ENCODE data around the gene LRRC18. TPM values are rescaled to one million over a fixed set of nuclear protein-coding genes. Genes with fewer than 3 reads are reported as not detected.

Gene LRRC18
- total RNA-seq, 1 experiment from 2014 or later: not detected

DNA sequence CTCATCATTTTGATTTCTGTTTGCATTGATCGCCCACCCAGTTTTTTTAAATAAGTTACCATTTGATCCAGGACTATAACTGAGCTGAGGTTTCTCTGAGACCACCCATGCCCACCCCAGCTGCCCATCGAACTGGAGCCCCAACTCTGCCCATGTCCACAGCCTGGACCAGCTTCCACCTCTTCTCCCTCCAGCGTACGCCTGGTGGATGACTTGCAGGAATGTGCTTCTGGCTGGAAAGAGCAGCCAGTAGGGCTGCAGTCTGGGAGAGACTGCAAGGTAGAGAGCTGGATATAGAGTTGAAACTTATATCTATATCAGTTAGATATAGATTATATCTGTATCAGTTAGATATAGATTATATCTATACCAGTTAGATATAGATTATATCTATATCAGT lies 25.8 kb upstream of the LRRC18 start:
- DNase-seq (ENCODE audit: unreplicated experiment): no peak
- H3K36me3 Mint-ChIP-seq (ENCODE audit: insufficient read depth, unreplicated experiment): no peaks in the 10 kb centered on the region
- no TSS peak for BruUV-seq (replicated peaks)
- POLR2A ChIA-PET: interaction anchor here (0.6 kb wide), 1 partner anchor 105 kb away, joined by 4 read pairs; no protein-coding TSS in a partner anchor
- H3K27ac Mint-ChIP-seq (ENCODE audit: low read depth, unreplicated experiment): no peak overlapping the region
- intact Hi-C loops (cut with micrococcal nuclease): no loop called here
- no peaks in the 10 kb centered on the region for H3K9me3 Mint-ChIP-seq (ENCODE audit: unreplicated experiment)
- H3K4me1 Mint-ChIP-seq (ENCODE audit: insufficient read depth, unreplicated experiment): no peaks in the 10 kb centered on the region
- TF ChIP-seq, protein P1, sequence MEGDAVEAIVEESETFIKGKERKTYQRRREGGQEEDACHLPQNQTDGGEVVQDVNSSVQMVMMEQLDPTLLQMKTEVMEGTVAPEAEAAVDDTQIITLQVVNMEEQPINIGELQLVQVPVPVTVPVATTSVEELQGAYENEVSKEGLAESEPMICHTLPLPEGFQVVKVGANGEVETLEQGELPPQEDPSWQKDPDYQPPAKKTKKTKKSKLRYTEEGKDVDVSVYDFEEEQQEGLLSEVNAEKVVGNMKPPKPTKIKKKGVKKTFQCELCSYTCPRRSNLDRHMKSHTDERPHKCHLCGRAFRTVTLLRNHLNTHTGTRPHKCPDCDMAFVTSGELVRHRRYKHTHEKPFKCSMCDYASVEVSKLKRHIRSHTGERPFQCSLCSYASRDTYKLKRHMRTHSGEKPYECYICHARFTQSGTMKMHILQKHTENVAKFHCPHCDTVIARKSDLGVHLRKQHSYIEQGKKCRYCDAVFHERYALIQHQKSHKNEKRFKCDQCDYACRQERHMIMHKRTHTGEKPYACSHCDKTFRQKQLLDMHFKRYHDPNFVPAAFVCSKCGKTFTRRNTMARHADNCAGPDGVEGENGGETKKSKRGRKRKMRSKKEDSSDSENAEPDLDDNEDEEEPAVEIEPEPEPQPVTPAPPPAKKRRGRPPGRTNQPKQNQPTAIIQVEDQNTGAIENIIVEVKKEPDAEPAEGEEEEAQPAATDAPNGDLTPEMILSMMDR (IDR thresholded peaks at IDR 0.05; ENCODE audit: unreplicated experiment): no peak
- H3K27me3 Mint-ChIP-seq (ENCODE audit: insufficient read depth, unreplicated experiment): peaks cover 34% of the 10 kb centered on the region
- H3K4me3 Mint-ChIP-seq (ENCODE audit: unreplicated experiment): no peak overlapping the region
- CTCF ChIA-PET: interaction anchor here (0.5 to 1.0 kb wide), 3 partner anchors 11 to 197 kb away, joined by 3 to 4 read pairs (median 4); no protein-coding TSS in a partner anchor

DNA sequence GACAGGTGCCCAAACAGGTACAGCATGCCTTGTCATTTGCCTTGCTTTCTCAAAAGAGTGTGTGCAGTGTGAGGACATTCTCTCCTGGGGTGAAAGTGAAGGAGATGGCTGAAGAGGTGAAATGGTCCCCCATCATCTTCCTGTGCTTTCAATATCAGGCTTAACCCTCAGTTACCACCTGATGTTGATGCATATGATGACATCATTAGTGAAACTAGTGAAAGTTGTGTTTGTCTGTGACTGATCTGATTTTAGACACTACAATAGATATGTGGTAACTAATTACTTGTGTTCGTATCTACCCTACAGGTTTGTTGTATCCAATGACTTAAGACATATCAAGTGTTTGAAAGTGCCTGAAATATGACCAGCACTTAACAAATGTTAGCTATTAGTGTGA lies 24.4 kb upstream of the LRRC18 start:
- H3K27ac Mint-ChIP-seq (ENCODE audit: low read depth, unreplicated experiment): no peak overlapping the region
- TF ChIP-seq, protein P1 (IDR thresholded peaks at IDR 0.05; ENCODE audit: unreplicated experiment): no peak
- peaks cover 34% of the 10 kb centered on the region for H3K27me3 Mint-ChIP-seq (ENCODE audit: insufficient read depth, unreplicated experiment)
- no peak overlapping the region for H3K4me3 Mint-ChIP-seq (ENCODE audit: unreplicated experiment)
- no peaks in the 10 kb centered on the region for H3K9me3 Mint-ChIP-seq (ENCODE audit: unreplicated experiment)
- ChIA-PET POLR2A (no interaction called here), CTCF (interaction anchor here (0.7 to 1.4 kb wide), 2 partner anchors 15 to 306 kb away, joined by 3 to 6 read pairs; no protein-coding TSS in a partner anchor)
- BruUV-seq (replicated peaks): no TSS peak
- intact Hi-C loops (cut with micrococcal nuclease): no loop called here
- H3K4me1 Mint-ChIP-seq (ENCODE audit: insufficient read depth, unreplicated experiment): no peaks in the 10 kb centered on the region
- no peak for DNase-seq (ENCODE audit: unreplicated experiment)
- H3K36me3 Mint-ChIP-seq (ENCODE audit: insufficient read depth, unreplicated experiment): no peaks in the 10 kb centered on the region

- no peak for DNase-seq (ENCODE audit: unreplicated experiment)
- Mint-ChIP-seq H3K9me3 (ENCODE audit: unreplicated experiment) (no peaks in the 10 kb centered on the region), H3K4me1 (ENCODE audit: insufficient read depth, unreplicated experiment) (no peaks in the 10 kb centered on the region), H3K36me3 (ENCODE audit: insufficient read depth, unreplicated experiment) (no peaks in the 10 kb centered on the region), H3K27ac (ENCODE audit: low read depth, unreplicated experiment) (no peak overlapping the region), H3K4me3 (ENCODE audit: unreplicated experiment) (no peak overlapping the region), H3K27me3 (ENCODE audit: insufficient read depth, unreplicated experiment) (peaks cover 13% of the 10 kb centered on the region)
- ChIA-PET CTCF (no interaction called here), POLR2A (no interaction called here)
- TF ChIP-seq, protein P1 (IDR thresholded peaks at IDR 0.05; ENCODE audit: unreplicated experiment): no peak
- no TSS peak for BruUV-seq (replicated peaks)
- intact Hi-C loops (cut with micrococcal nuclease): no loop called here
Observed at GRCh38 chr10:48958598-48959190, 19.1 kb upstream of the LRRC18 start.

- TF ChIP-seq, protein P1 (IDR thresholded peaks at IDR 0.05; ENCODE audit: unreplicated experiment): no peak
- H3K27me3 Mint-ChIP-seq (ENCODE audit: insufficient read depth, unreplicated experiment): peaks cover 24% of the 10 kb centered on the region
- ChIA-PET POLR2A (no interaction called here), CTCF (interaction anchor here (0.6 to 1.1 kb wide), 2 partner anchors 28 to 58 kb away, joined by 3 read pairs; no protein-coding TSS in a partner anchor)
- H3K4me3 Mint-ChIP-seq (ENCODE audit: unreplicated experiment): no peak overlapping the region
- H3K9me3 Mint-ChIP-seq (ENCODE audit: unreplicated experiment): no peaks in the 10 kb centered on the region
- H3K4me1 Mint-ChIP-seq (ENCODE audit: insufficient read depth, unreplicated experiment): no peaks in the 10 kb centered on the region
- intact Hi-C loops (cut with micrococcal nuclease): no loop called here
- H3K36me3 Mint-ChIP-seq (ENCODE audit: insufficient read depth, unreplicated experiment): no peaks in the 10 kb centered on the region
- H3K27ac Mint-ChIP-seq (ENCODE audit: low read depth, unreplicated experiment): no peak overlapping the region
- DNase-seq (ENCODE audit: unreplicated experiment): no peak
- BruUV-seq (replicated peaks): no TSS peak
Observed at GRCh38 chr10:48957361-48958151, 17.9 kb upstream of the LRRC18 start.

All from MCF 10A (cell line).